Mammary epithelial cell (primary cell): ENCODE results near the gene PHACTR3.

ENCODE experiments used
- CTCF ChIP-seq, 2 donors: IDR thresholded peaks in 1 of 2; conservative IDR thresholded peaks in 1 of 2; 2 replicates each; pipeline ENCODE4 v1.5.1; 2011 to 2012; ENCODE audit warnings: inconsistent platforms in 2 of 2, low read length in 2 of 2, mild to moderate bottlenecking in 2 of 2, control low read depth in 1 of 2, low read depth in 1 of 2; ENCODE audit not compliant: insufficient read depth in 1 of 2; ENCODE audit errors: extremely low read depth in 1 of 2
- EZH2 ChIP-seq: IDR thresholded peaks from 2 replicates; pipeline ENCODE4 v1.6.1; 2012; ENCODE audit warnings: low read length, inconsistent platforms, borderline replicate concordance

- TF ChIP-seq CTCF (conservative IDR thresholded peaks at IDR 0.05 in 1 of 2, IDR thresholded peaks at IDR 0.05 in 1 of 2; ENCODE audit: extremely low read depth in 1 of 2, insufficient read depth in 1 of 2, low read depth in 1 of 2, low read length in 2 of 2) = no peak
- no peak for TF ChIP-seq EZH2
Observed at GRCh38 chr20:59627298-59627697, 23.0 kb downstream of the PHACTR3 start.
